ENCODE measurements around the gene YPEL1.
"Not testable (repeated sequence)": the region's sequence is repeated elsewhere in the genome, so short reads cannot be mapped to it uniquely, and the experiment has no call there.

The YPEL1 gene

GRCh38 chr22:21731503-21731902 is 4.1 kb downstream of the YPEL1 start:
- 90% methylated on average over 5 of the region's 5 CpGs for WGBS

GRCh38 chr22:21730535-21731308 is 4.9 kb downstream of the YPEL1 start:
- no peak overlapping the region for H3K27ac ChIP-seq (ENCODE audit: low read depth, low read length)

More at GRCh38 chr22:21731503-21731902, 4.1 kb downstream of the YPEL1 start:
- Histone ChIP-seq H3K4me1 (ENCODE audit: insufficient read depth, low read length) (peaks cover 6% of the 10 kb centered on the region; the same call in 1 of the 2 replicates), H3K36me3 (ENCODE audit: insufficient read depth, low read length) (no peaks in the 10 kb centered on the region), H3K9me3 (ENCODE audit: insufficient read depth, low read depth, low read length) (no peaks in the 10 kb centered on the region), H3K9ac (ENCODE audit: low read depth, low read length) (no peak overlapping the region), H3K27ac (ENCODE audit: low read depth, low read length) (no peak overlapping the region), H3K4me3 (ENCODE audit: low read length) (no peak overlapping the region), H3K27me3 (ENCODE audit: insufficient read depth, low read length) (peaks cover 11% of the 10 kb centered on the region)

GRCh38 chr22:21729184-21729583 is 6.4 kb downstream of the YPEL1 start:
- not testable (repeated sequence) for H3K4me3 ChIP-seq (ENCODE audit: low read length); H3K9ac ChIP-seq (ENCODE audit: low read depth, low read length); H3K27ac ChIP-seq (ENCODE audit: low read depth, low read length); H3K9me3 ChIP-seq (ENCODE audit: insufficient read depth, low read depth, low read length); H3K4me1 ChIP-seq (ENCODE audit: insufficient read depth, low read length); H3K36me3 ChIP-seq (ENCODE audit: insufficient read depth, low read length); H3K27me3 ChIP-seq (ENCODE audit: insufficient read depth, low read length)
- WGBS, result 93% methylated on average over 2 of the region's 3 CpGs

More at GRCh38 chr22:21730535-21731308, 4.9 kb downstream of the YPEL1 start:
- H3K4me1 ChIP-seq (ENCODE audit: insufficient read depth, low read length), result peaks cover 9% of the 10 kb centered on the region; the same call in 1 of the 2 replicates
- no peak overlapping the region for H3K9ac ChIP-seq (ENCODE audit: low read depth, low read length)
- WGBS, result 94% methylated on average over 9 of the region's 9 CpGs
- H3K27me3 ChIP-seq (ENCODE audit: insufficient read depth, low read length), result peaks cover 8% of the 10 kb centered on the region; the same call in 1 of the 2 replicates
- H3K36me3 ChIP-seq (ENCODE audit: insufficient read depth, low read length), result no peaks in the 10 kb centered on the region
- no peak overlapping the region for H3K4me3 ChIP-seq (ENCODE audit: low read length)
- H3K9me3 ChIP-seq (ENCODE audit: insufficient read depth, low read depth, low read length), result no peaks in the 10 kb centered on the region

GRCh38 chr22:21728270-21728669 is 7.3 kb downstream of the YPEL1 start:
- H3K27ac ChIP-seq (ENCODE audit: low read depth, low read length), result no peak overlapping the region
- H3K27me3 ChIP-seq (ENCODE audit: insufficient read depth, low read length), result no peaks in the 10 kb centered on the region
- H3K36me3 ChIP-seq (ENCODE audit: insufficient read depth, low read length), result no peaks in the 10 kb centered on the region
- H3K4me1 ChIP-seq (ENCODE audit: insufficient read depth, low read length), result 0 out of 2 replicates have a peak, but pooled peaks cover 4% of the 10 kb centered on the region
- WGBS, result 85% methylated on average over 12 of the region's 12 CpGs
- no peak overlapping the region for H3K4me3 ChIP-seq (ENCODE audit: low read length)
- H3K9ac ChIP-seq (ENCODE audit: low read depth, low read length), result no peak overlapping the region
- no peaks in the 10 kb centered on the region for H3K9me3 ChIP-seq (ENCODE audit: insufficient read depth, low read depth, low read length)

GRCh38 chr22:21727768-21728167 is 7.8 kb downstream of the YPEL1 start:
- WGBS, result 97% methylated on average over 10 of the region's 10 CpGs
- Histone ChIP-seq H3K27ac (ENCODE audit: low read depth, low read length) (no peak overlapping the region), H3K4me3 (ENCODE audit: low read length) (no peak overlapping the region)

GRCh38 chr22:21727159-21727558 is 8.4 kb downstream of the YPEL1 start:
- Histone ChIP-seq H3K36me3 (ENCODE audit: insufficient read depth, low read length) (no peaks in the 10 kb centered on the region), H3K27me3 (ENCODE audit: insufficient read depth, low read length) (no peaks in the 10 kb centered on the region), H3K9me3 (ENCODE audit: insufficient read depth, low read depth, low read length) (no peaks in the 10 kb centered on the region), H3K27ac (ENCODE audit: low read depth, low read length) (no peak overlapping the region), H3K4me3 (ENCODE audit: low read length) (no peak overlapping the region), H3K9ac (ENCODE audit: low read depth, low read length) (no peak overlapping the region), H3K4me1 (ENCODE audit: insufficient read depth, low read length) (0 out of 2 replicates have a peak, but pooled peaks cover 4% of the 10 kb centered on the region)
- 90% methylated on average over 3 of the region's 4 CpGs for WGBS

More at GRCh38 chr22:21727768-21728167, 7.8 kb downstream of the YPEL1 start:
- Histone ChIP-seq H3K27me3 (ENCODE audit: insufficient read depth, low read length) (no peaks in the 10 kb centered on the region), H3K4me1 (ENCODE audit: insufficient read depth, low read length) (0 out of 2 replicates have a peak, but pooled peaks cover 4% of the 10 kb centered on the region), H3K9ac (ENCODE audit: low read depth, low read length) (no peak overlapping the region), H3K9me3 (ENCODE audit: insufficient read depth, low read depth, low read length) (no peaks in the 10 kb centered on the region), H3K36me3 (ENCODE audit: insufficient read depth, low read length) (no peaks in the 10 kb centered on the region)

GRCh38 chr22:21726650-21727049 is 8.9 kb downstream of the YPEL1 start:
- H3K27me3 ChIP-seq (ENCODE audit: insufficient read depth, low read length), result no peaks in the 10 kb centered on the region

GRCh38 chr22:21725956-21726649 is 9.5 kb downstream of the YPEL1 start:
- WGBS, result 83% methylated on average over 19 of the region's 19 CpGs
- Histone ChIP-seq H3K4me1 (ENCODE audit: insufficient read depth, low read length) (0 out of 2 replicates have a peak, but pooled peaks cover 4% of the 10 kb centered on the region), H3K4me3 (ENCODE audit: low read length) (no peak overlapping the region), H3K9me3 (ENCODE audit: insufficient read depth, low read depth, low read length) (no peaks in the 10 kb centered on the region), H3K9ac (ENCODE audit: low read depth, low read length) (no peak overlapping the region), H3K27ac (ENCODE audit: low read depth, low read length) (no peak overlapping the region), H3K36me3 (ENCODE audit: insufficient read depth, low read length) (no peaks in the 10 kb centered on the region), H3K27me3 (ENCODE audit: insufficient read depth, low read length) (no peaks in the 10 kb centered on the region)

More at GRCh38 chr22:21726650-21727049, 8.9 kb downstream of the YPEL1 start:
- WGBS, result 26% methylated on average over 5 of the region's 5 CpGs
- Histone ChIP-seq H3K9ac (ENCODE audit: low read depth, low read length) (no peak overlapping the region), H3K27ac (ENCODE audit: low read depth, low read length) (no peak overlapping the region), H3K9me3 (ENCODE audit: insufficient read depth, low read depth, low read length) (no peaks in the 10 kb centered on the region), H3K4me1 (ENCODE audit: insufficient read depth, low read length) (0 out of 2 replicates have a peak, but pooled peaks cover 4% of the 10 kb centered on the region), H3K4me3 (ENCODE audit: low read length) (no peak overlapping the region), H3K36me3 (ENCODE audit: insufficient read depth, low read length) (no peaks in the 10 kb centered on the region)

- H3K36me3 ChIP-seq (ENCODE audit: insufficient read depth, low read length); H3K9ac ChIP-seq (ENCODE audit: low read depth, low read length); H3K9me3 ChIP-seq (ENCODE audit: insufficient read depth, low read depth, low read length); H3K4me3 ChIP-seq (ENCODE audit: low read length); H3K4me1 ChIP-seq (ENCODE audit: insufficient read depth, low read length); H3K27me3 ChIP-seq (ENCODE audit: insufficient read depth, low read length); H3K27ac ChIP-seq (ENCODE audit: low read depth, low read length): not testable (repeated sequence)
- WGBS, result 92% methylated on average over 3 of the region's 3 CpGs
Measured at GRCh38 chr22:21724496-21724895, 11.1 kb downstream of the YPEL1 start.

- not testable (repeated sequence) for H3K9me3 ChIP-seq (ENCODE audit: insufficient read depth, low read depth, low read length); H3K36me3 ChIP-seq (ENCODE audit: insufficient read depth, low read length)
Measured at GRCh38 chr22:21721195-21721852, 14.3 kb downstream of the YPEL1 start.

More at GRCh38 chr22:21721195-21721852, 14.3 kb downstream of the YPEL1 start:
- not testable (repeated sequence) for H3K9ac ChIP-seq (ENCODE audit: low read depth, low read length); H3K4me1 ChIP-seq (ENCODE audit: insufficient read depth, low read length); H3K27ac ChIP-seq (ENCODE audit: low read depth, low read length); H3K4me3 ChIP-seq (ENCODE audit: low read length); H3K27me3 ChIP-seq (ENCODE audit: insufficient read depth, low read length)
- WGBS, result 96% methylated on average over 15 of the region's 15 CpGs

Data from HUES64 (cell line).